COLO829 (cell line): ENCODE results near the gene LPAR5.
A peak's percentile ranks its signal among the peaks of the same experiment; 100 is the strongest.

Experiments
- DNase-seq: peaks from one replicate; pipeline ENCODE4 v3.0.0; 2012; ENCODE audit warnings: low spot score

Gene LPAR5

DNA sequence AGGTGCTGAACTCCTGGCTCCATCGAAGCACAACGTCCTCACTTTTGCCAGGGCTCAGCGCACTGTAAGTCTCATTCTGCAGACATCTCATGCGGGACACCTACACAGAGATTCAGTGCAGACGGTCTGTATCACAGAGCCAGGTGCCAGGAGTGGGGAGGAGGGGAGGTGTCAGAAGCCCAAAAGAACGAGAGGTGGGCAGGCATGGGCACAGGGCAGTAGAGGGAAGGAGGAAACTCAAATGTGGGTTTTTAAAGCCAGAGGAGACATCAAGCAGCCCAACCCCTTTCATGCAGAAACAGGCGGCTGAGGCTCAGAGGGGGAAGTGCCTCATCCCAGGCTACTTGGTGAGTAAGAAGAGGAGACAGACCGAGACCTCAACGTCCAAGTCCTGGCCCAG is 2.5 kb upstream of the LPAR5 start:
- DNase-seq = no peak

DNA sequence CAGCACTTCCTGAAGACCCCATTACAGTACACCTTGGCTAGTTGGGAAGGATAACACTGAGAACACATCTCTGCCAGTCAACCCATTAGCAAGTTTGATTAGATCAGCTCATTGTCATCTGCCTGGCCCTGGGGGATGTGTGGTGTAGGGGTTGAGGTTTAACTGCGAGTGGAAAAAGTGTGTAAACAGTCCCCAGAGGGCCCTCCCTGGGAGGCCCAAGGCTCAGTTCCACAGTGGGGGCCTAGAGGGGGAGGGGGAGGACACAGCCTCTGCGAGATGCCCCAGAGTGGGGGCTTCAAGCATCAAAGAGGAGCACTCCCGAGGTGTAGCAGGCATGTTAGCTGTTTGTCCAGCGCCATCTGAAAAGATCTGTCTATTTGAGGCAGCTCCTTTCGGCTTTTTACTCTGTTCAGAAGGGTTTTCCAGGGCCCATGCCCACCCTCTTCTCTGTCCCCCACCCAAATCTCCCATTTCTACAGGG is 344 bp downstream of the LPAR5 start:
- DNase-seq = no peak

DNA sequence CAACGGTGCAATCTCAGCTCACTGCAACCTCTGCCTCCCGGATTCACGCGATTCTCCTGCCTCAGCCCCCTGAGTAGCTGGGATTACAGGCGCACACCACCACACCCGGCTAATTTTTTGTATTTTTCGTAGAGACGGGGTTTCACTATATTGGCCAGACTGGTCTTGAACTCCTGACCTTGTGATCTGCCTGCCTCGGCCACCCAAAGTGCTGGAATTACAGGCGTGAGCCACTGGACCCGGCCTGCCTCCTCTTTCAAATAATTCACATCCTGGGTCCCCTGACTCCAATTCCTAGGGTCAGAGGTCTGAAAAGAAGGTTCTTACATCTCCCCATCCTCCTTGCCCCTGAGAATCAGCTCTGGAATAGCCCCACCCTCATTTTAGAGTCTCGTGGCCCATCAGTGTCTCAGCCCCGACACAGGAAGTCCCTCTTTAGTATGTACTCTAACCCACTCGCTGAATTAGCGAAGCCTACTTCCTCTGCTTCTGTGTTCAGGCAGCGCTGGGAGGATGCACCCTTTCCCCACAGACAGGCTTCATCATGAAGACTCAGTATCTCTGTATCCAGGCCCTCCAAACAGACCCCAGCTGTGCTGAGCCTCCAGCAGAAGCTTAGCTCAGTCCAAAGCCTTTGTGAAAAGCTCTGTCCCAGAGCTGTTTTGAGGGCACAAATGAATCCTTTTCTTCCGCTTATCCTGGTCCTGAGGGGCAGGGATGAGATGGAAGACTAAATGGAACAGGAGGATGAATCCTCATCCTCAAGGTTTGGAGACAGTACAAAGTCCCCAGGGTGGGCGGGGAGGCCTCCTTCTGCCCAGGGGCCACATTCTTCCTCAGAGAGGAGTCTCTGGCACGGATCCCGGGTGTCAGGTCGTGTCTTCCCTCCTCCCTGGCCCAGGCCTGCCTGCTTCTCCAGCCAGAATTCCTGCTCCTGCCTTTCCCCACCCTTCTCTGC is 3.5 kb downstream of the LPAR5 start:
- no peak for DNase-seq

DNA sequence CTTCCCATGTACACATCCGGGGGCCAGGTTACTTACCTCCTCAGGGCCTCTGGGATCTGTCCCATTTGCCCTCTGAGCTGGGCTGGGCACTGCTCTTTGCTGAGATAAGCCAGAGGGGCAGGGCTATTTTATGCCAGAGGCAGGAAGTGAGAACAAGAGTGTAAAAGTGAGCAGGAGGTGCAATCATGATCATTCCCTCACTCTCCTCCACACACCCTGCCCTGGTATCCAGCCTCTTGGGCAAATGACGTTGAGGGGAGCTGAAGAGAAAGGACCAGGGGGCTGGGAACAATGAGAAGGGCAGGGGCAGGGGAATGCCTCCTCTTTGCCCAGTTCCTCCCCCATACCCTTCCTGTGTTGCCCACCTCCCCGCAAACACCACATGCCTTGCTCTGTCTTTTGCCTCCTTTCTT is 4.2 kb downstream of the LPAR5 start:
- DNase-seq = no peak

GRCh38 chr12:6630736-6631135 is 5.0 kb downstream of the LPAR5 start:
- no peak for DNase-seq

DNA sequence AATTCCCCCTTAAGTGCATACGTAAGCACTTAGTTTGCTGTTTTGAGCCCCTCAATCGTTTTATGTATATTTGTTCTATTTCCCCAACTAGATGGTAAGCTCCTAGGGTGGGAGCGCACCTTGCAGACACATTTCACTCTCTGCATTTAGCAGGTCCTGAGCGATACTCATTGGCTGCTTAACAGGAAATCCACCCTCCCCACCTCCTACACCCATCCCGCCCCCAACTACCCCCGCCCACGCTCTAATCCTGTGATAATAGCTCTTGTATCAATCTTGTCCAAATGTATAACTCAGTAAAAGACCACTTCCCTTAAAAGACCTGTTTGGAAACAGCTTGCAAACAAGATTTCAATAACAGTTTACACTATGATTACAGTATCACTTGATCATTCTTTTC is 8.1 kb downstream of the LPAR5 start:
- no peak for DNase-seq

DNA sequence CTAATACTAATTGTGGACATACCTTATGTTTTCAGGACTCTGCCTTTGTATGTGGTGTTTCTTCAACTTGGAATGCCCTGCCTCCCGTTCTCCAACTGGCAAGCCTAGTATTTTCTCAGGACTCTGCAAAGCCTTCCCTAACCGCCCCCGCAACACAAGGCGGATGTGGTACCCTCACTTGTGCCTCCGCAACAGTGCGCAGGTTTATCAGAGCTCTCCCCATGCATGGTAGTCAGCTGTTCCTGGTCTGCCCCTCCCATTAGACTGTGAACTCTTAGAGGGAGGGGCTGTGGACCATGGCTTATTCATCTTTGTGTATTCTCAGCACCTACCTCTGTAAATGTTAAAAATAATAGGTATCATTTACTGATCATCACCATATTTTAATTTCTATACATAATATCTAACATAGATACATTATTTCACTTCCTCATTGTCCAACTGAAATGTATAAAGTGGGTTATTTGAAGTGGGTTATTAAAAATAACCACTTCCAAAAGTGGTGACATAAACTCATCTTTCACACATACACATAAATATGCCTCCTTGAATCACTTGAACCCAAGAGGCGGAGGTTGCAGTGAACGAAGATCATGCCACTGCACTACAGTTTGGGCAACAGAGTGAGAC is 9.0 kb downstream of the LPAR5 start:
- no peak for DNase-seq

DNA sequence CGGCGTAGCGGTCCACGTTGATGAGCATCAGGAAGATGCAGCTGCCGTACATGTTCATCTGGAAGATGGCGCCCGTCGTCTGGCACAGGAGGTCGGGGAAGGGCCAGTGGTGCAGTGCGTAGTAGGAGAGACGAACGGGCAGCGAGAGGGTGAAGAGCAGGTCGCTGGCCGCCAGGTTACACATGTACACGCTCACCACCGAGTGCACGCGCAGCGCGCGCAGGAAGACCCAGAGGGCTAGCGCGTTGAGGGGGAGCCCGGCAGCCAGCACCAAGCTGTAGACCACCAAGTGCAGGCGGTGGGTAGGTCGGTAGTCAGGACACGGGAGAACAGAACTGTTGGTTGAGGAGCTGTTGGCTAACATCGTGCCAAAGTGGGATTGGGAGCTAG is 14.9 kb downstream of the LPAR5 start:
- no peak for DNase-seq

GRCh38 chr12:6620137-6620884 is 15.4 kb downstream of the LPAR5 start:
- DNase-seq = no peak

GRCh38 chr12:6618483-6619225 is 17.1 kb downstream of the LPAR5 start:
- DNase-seq = no peak

GRCh38 chr12:6615802-6616201 is 20.0 kb downstream of the LPAR5 start:
- DNase-seq = no peak

- no peak for DNase-seq
Measured at GRCh38 chr12:6614513-6615172, 21.1 kb downstream of the LPAR5 start.

GRCh38 chr12:6613776-6614512 is 21.8 kb downstream of the LPAR5 start:
- DNase-seq = peak; percentile 96

GRCh38 chr12:6613015-6613775 is 22.6 kb downstream of the LPAR5 start:
- DNase-seq = peak; percentile 74

DNA sequence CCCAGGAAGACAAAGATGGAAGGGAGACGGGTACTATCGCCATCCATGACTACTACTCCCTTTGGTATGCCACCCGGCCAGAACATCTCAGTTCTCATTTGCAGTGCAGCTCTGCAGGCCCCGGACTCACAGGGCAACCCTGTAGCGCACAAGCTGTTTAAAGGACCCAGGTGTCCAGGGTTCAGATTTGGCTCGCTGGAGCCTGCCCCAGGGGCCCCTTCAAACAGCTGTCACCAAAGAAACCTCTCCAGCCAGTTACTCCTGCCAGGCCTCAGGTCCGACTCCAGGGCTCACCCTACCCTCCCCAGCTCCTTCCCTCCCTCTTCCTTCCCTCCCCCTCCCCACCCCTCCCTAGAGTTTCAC is 23.1 kb downstream of the LPAR5 start:
- DNase-seq = no peak

DNA sequence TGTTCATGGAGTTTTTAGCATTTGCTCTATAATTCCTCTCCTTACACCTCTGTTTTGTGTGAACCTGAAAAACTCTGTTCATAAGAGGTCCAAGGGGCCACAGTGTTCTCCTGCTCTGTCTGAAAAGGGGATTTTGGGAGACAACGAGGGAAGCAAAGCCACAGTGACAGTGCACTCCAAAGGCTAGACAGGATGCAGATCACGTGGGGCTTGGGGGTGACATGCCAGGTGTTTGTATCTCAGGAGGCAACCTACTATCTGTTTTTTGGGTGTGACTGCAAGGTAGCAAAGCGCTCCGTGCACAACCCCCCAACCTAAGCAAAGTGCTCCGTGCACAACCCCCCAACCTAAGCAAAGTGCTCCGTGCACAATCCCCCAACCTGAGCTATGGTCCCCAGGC is 23.5 kb downstream of the LPAR5 start:
- DNase-seq = no peak

DNA sequence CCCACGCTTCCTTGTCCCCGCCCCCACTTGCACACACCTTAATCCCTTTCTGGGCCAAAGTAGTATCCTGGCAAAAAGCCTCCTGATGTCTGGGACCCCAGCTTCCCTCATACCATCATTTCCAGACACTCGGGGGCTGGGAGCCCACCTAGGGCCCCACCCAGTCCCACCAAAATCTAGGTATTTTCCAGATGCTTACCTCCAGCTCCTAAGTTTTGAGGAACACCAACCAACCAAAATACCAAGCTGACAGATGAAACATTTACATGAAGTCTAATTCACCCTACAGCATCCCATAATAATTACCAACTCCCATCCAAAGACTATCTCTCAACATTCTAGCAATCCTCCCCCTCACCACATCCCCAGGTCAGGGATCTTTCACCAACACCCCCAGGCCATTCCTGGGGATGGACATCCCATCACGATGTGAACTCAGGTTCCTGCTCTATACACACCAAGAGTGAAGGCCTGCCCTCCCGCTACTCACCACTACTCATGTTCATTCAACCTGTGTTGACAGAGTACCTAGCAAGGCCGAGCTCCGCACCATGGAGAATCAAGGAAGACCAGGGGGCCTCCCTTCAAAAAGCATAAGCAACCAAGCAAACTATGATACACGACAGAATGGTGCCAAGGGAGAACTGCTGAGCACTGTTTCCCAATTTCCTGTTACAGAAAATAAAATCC is 27.0 kb downstream of the LPAR5 start:
- no peak for DNase-seq

GRCh38 chr12:6607751-6608591 is 27.8 kb downstream of the LPAR5 start:
- peak; percentile 84 for DNase-seq
